NCI-H82 (cell line): ENCODE results near the gene CPSF7.

ENCODE experiments used
- DNase-seq: peaks from one replicate; lab custom pipeline; 2025; lab: John Stamatoyannopoulos, UW

Gene CPSF7

DNA sequence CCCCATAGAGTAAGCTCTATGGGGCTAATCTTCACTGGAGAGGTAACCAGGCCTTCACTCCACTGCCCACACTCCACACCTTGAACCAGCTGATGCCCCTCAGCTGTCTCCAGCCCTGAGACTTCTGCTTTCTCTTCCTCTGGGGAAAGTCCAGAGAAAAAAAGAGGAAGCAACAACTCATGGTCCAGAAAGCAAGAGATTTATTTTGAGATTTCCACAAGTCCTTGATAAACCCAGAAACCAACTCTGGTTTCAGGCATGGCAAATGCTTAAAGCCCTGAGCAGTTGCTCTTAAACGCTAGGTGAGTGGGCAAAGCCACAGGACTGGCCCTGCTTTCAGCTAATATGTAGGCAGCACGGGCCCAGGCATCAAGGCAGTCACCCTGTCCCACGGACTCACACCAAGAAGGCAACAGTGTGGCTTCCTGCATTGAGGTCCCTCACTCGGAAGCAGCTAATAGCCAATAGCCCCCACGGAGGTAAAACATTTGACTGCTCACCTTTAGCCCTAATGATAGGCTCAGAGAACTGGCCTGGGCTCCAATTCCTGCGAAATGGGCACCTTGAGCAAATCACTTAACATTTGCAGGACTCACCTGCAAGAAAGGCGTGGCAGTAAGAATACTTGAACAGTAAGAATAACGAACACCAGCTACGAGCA lies 72.4 kb downstream of the CPSF7 start:
- no peak for DNase-seq

GRCh38 chr11:61356706-61357105 lies 73.1 kb downstream of the CPSF7 start:
- DNase-seq: no peak

DNA sequence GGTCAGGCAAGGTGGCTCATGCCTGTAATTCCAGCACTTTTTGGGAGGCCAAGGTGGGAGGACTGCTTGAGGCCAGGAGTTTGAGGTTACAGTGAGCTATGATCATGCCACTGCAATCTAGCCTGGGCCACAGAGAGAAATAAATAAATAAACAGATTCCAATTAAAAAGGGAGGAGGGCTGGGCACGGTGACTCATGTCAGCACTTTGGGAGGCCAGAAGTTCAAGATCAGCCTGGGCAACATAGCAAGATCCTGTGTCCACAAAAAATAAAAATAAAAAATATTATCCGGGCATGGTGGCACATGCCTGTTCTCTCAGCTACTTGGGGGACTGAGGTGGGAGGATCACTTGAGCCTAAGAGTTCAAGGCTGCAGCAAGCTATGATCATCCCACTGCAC lies 75.6 kb downstream of the CPSF7 start:
- no peak for DNase-seq

- DNase-seq: no peak
These were observed 76.4 kb downstream of the CPSF7 start for GRCh38 chr11:61353131-61354067.
